ENCODE measurements around the gene CUEDC1.

DNA sequence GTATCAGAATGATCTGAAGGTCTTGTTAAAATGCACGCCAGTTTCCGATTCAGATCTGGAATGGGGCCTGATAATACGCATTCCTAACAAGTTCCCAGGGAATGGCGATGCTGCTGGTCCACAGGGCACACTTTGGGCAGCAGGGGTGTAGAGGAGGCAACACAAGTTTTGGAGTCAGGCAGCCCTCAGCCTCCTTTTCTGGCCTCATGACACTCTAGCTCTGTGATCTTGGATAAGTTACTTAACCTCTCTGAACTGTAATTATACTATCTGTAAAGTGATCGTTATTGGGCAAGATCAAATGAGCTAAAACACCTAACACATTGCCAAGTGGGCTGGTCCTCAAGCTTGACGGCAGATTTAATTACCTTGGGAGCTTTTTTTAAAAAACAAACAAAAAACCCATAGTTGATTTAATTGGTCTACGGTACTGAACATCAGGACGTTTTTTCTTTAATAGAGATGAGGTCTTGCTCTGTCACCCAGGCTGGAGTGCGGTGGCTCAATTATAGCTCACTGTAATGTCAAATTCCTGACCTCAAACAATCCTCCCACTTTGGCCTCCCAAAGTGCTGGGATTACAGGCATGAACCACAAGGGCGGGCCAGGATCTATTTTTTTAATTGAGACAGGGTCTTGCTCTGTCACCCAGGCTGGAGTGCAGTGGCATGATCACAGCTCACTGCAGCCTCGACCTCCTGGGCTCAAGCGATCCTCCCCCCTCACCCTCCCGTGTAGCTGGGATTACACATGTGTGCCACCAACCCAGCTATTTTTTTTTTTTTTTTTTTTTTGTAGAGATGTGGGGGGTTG is 95.4 kb downstream of the CUEDC1 start:
- TF ChIP-seq POLR2A (IDR thresholded peaks at IDR 0.05) = no peak
- no peak for TF ChIP-seq CTCF (IDR thresholded peaks at IDR 0.05)

Data from heart left ventricle (tissue), 13 donors.